ENCODE measurements around the gene KRTAP21-3.

GRCh38 chr21:30760776-30761175 lies 42.2 kb upstream of the KRTAP21-3 start:
- no peak for TF ChIP-seq CTCF (conservative IDR thresholded peaks at IDR 0.05; ENCODE audit: low read depth, low read length)
- TF ChIP-seq EZH2phosphoT487 (IDR thresholded peaks at IDR 0.05; ENCODE audit: borderline replicate concordance, low read length): no peak
- no peak for TF ChIP-seq EZH2 (IDR thresholded peaks at IDR 0.05; ENCODE audit: low read length, unreplicated experiment)
